GM21528 (cell line): Measurements from ENCODE around the gene REXO4.

Experiments used
- ATAC-seq: cut with Tn5 transposase; IDR thresholded peaks from one replicate; pipeline ENCODE4 v1.9.1; 2021; ENCODE audit warnings: mild to moderate bottlenecking, moderate library complexity; ENCODE audit not compliant: unreplicated experiment, low FRiP score

REXO4 gene

GRCh38 chr9:133371261-133371711 lies 46.5 kb downstream of the REXO4 start:
- ATAC-seq, result no peak

DNA sequence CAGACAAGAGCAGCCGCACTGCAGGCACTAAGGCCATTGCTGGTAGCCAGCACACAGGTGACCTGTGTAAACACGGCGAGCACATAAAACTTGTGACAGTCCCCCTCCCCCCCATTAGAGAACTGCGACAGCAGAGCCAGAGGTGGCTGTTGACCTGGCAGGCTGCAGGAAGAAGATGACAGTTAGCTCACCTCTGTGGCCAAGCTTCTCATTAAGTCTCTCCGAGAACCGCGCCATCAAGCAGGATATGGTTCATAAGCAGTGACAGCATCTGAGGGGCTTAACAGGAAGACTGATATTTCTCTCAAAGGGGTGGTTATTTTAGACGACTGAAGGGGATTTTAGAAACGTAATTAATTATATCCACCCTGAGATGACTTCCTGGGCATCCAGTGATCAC lies 47.1 kb downstream of the REXO4 start:
- ATAC-seq, result no peak

GRCh38 chr9:133369933-133370332 lies 47.9 kb downstream of the REXO4 start:
- no peak for ATAC-seq

DNA sequence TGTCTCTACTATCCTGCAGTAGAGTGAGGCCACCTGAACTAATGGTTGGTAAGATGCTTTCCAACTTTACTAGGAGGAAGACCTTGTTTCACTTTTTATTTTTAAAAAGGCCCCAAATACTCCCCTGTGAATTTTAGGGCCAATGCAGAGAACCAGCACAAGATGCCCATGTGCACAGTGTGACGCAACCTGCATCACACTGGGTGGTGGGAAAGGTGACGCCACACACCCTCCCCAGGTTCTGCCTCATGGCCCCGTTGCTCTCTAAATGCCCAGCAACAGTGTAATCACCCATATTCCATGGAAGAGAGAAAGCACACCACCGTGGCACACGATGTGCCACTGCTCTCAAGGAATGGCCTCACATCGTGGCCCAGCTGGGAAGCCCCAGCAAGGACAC lies 48.4 kb downstream of the REXO4 start:
- ATAC-seq, result no peak

DNA sequence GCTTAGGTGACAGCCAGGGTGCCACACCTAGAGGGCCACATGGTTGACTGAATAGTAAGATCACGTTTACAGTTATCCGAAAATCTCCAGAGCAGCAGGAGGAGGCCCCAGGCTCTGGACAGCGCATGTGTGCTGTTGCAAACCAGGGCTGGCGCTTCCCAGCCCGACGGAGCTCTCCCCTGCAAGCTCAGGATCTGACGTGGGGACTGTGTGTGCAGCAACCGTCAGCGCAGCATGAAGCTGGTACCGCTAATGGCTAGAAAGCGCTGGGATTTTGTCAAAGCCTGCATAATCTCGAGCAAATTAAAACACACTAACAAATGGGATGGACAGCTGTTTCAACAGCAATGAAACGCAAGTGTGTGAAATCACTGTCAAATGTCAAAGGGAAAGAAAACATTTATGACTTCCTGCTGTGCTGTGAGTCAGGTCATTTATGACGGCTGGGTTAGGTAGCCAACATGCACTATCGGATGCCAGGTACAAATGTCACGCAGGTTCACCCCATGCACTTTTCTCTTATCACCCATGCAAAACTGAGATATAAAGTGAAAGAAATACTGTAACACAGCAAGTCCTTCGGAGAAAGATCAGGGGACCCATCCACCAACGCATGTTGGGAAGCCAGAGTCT lies 49.4 kb downstream of the REXO4 start:
- no peak for ATAC-seq

- no peak for ATAC-seq
These were observed 50.0 kb downstream of the REXO4 start for GRCh38 chr9:133367778-133368177.

- ATAC-seq, result no peak
These were observed 50.6 kb downstream of the REXO4 start for GRCh38 chr9:133367221-133367620.

- ATAC-seq, result no peak
These were observed 51.4 kb downstream of the REXO4 start for GRCh38 chr9:133366435-133366834.

DNA sequence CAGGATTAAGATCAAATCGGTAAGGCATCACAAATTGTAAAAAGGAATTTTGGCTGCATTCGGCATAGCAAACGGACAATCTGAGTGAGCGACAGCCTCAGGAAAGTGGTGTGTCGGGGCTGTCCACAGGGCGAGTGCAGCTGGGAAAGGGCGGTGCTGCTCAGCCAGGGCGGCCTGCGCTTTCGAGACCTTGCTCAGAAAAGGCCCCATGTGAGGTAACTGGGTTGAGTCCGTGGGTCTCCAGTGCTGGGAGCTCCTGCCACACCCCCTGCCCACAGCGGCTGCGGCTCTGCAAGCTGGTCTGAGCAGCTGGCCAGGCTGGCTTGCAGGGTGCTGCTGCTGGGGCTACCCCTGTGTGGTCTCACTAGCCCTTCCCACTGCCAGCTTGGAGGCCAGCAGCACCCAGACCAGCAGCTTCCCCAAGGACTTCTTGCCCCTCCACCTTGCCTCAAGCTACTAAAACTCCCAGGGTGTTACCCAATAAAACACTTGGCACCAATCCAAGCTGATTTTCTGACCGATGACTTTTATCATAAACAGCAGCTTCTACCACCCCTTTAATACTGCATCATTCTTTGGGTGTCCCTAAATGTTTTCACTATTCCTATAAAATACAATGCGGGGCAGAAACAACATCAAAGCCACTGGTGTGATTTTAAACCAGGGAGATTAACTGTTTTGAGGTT lies 55.3 kb downstream of the REXO4 start:
- ATAC-seq, result no peak

DNA sequence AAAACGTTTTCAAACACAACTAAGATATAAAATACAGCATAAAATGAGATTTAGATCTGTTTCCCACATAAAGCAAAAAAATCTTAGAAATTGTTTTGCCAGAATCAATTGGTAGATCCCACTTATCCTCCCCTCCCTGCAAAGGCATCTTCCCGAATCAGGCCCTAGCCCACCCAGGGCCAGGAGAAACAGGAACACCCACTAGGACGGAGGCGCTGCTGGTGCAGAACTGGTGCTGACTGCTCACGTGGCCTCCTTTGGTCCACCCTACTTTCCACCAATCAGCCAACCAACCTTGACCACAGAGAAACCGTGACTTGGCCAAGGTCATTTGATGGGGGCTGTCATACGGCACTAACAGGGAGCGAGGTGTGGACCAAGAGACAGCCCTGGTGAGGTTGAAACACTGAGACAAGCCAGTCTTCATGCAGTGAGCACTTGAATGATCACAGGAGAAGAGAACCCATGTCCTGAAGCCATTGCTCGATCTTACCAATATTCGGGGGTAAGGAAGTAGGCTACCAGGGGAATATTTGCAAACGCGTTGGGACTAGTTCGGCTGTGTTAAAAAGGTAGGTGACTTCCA lies 56.2 kb downstream of the REXO4 start:
- no peak for ATAC-seq

GRCh38 chr9:133360400-133361393 lies 57.1 kb downstream of the REXO4 start:
- no peak for ATAC-seq

- ATAC-seq, result no peak
These were observed 58.2 kb downstream of the REXO4 start for GRCh38 chr9:133359399-133360175.

GRCh38 chr9:133357656-133358055 lies 60.2 kb downstream of the REXO4 start:
- ATAC-seq, result no peak

DNA sequence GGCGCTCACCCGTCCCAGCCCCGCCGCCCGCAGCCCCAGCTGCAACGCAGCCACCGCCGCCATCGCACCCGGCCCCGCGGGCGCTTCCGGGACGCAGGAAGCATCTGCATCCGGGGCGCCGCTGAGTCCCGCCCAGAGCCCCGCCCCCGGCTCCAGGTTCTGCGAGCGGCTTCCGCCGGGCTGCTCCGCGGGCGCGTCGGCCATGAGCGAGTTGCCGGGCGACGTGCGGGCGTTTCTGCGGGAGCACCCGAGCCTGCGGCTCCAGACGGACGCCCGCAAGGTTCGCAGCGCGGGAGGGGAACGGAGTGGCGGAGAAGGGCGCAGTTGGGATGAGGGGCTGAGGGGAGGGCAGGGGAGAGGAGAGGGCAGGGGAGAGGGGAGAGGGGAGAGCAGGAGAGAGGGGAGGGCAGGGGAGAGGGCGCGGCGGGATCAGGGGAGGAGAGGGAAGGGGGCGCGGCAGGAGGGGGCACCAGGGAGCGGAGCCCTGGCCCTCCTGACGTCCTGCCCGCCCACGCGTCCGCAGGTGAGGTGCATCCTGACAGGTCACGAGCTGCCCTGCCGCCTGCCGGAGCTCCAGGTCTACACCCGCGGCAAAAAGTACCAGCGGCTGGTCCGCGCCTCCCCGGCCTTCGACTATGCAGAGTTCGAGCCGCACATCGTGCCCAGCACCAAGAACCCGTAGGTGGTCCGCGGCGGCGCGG lies 61.3 kb downstream of the REXO4 start, which contains the start of the genes SURF1 and SURF2:
SURF1 (minus strand) TSS at position 97 of the 701 bp plus-strand sequence; CDS start at position 63, 34 bp downstream.
SURF2 (plus strand) TSS at position 160 of the 701 bp plus-strand sequence; CDS start at position 203, 43 bp downstream.
- no peak for ATAC-seq
